ENCODE measurements around the gene ORMDL1. TPM values are rescaled to one million over a fixed set of nuclear protein-coding genes. Genes with fewer than 3 reads are reported as not detected.

ORMDL1 gene
- total and polyA plus RNA-seq, 2 experiments from 2014 or later: 50.5 to 84.2 TPM

- Mint-ChIP-seq H3K27me3 (ENCODE audit: insufficient read depth, low read depth, poor library complexity) (no peaks in the 10 kb centered on the region), H3K9me3 (no peaks in the 10 kb centered on the region), H3K4me3 (no peak overlapping the region), H3K4me1 (no peaks in the 10 kb centered on the region), H3K27ac (no peak overlapping the region), H3K36me3 (ENCODE audit: low read depth) (no peaks in the 10 kb centered on the region)
- peaks cover 5% of the 10 kb centered on the region; the same call in 1 of the 2 replicates for H3K79me2 ChIP-seq (replicated peaks; ENCODE audit: insufficient read depth)
- no peak overlapping the region for H3K4me2 ChIP-seq
- ATAC-seq: no peak
- TF ChIP-seq EZH2phosphoT487 (IDR thresholded peaks at IDR 0.05; ENCODE audit: unreplicated experiment): no peak
- TF ChIP-seq NANOG (IDR thresholded peaks at IDR 0.05; ENCODE audit: borderline replicate concordance): no peak
- no peak for TF ChIP-seq ETS1 (IDR thresholded peaks at IDR 0.05)
- no peak for TF ChIP-seq ZNF114 (CRISPR knock-in tag; IDR thresholded peaks at IDR 0.05)
- TF ChIP-seq JUNB (IDR thresholded peaks at IDR 0.05; ENCODE audit: unreplicated experiment): no peak
- TF ChIP-seq REST (IDR thresholded peaks at IDR 0.05; ENCODE audit: unreplicated experiment): no peak
- no peak for TF ChIP-seq EZH2 (IDR thresholded peaks at IDR 0.05; ENCODE audit: low read depth, unreplicated experiment)
- TF ChIP-seq ZNF462 (CRISPR knock-in tag; IDR thresholded peaks at IDR 0.05): no peak
- no peak for TF ChIP-seq CREB1 (CRISPR knock-in tag; IDR thresholded peaks at IDR 0.05; ENCODE audit: low read depth)
- TF ChIP-seq POLR2AphosphoS5 (IDR thresholded peaks at IDR 0.05; ENCODE audit: low read depth): no peak
- TF ChIP-seq ZNF331 (CRISPR knock-in tag; IDR thresholded peaks at IDR 0.05; ENCODE audit: low read depth): no peak
- TF ChIP-seq CTCF (conservative IDR thresholded peaks at IDR 0.05; ENCODE audit: low read depth in 2 of 2): no peak
- TF ChIP-seq STAT1 (IDR thresholded peaks at IDR 0.05; ENCODE audit: unreplicated experiment): no peak
- DNase-seq (ENCODE audit: low spot score): no peak
- no peak overlapping the region for H3K27ac ChIP-seq (ENCODE audit: low read depth)
- no peaks in the 10 kb centered on the region; the same call in 1 of the 2 replicates for H3F3A ChIP-seq (replicated peaks; ENCODE audit: low read depth)
- no peaks in the 10 kb centered on the region for H3K9me2 ChIP-seq (ENCODE audit: insufficient read depth)
- H4K20me1 ChIP-seq (replicated peaks; ENCODE audit: insufficient read depth): no peaks in the 10 kb centered on the region
- no peaks in the 10 kb centered on the region for H3K36me3 ChIP-seq (ENCODE audit: insufficient read depth)
- no peak overlapping the region for H3K4me3 ChIP-seq
- peaks cover 4% of the 10 kb centered on the region; the same call in 1 of the 2 replicates for H3K4me1 ChIP-seq (ENCODE audit: insufficient read depth)
- H3K27me3 ChIP-seq (ENCODE audit: insufficient read depth): no peaks in the 10 kb centered on the region
- H2AFZ ChIP-seq: no peak overlapping the region
Measured at GRCh38 chr2:189756311-189756952, 27.7 kb downstream of the ORMDL1 start.

All from GM23338 (cell line).